ENCODE results near the gene TRRAP.
A peak's percentile ranks its signal among the peaks of the same experiment; 100 is the strongest.

TRRAP gene

DNA sequence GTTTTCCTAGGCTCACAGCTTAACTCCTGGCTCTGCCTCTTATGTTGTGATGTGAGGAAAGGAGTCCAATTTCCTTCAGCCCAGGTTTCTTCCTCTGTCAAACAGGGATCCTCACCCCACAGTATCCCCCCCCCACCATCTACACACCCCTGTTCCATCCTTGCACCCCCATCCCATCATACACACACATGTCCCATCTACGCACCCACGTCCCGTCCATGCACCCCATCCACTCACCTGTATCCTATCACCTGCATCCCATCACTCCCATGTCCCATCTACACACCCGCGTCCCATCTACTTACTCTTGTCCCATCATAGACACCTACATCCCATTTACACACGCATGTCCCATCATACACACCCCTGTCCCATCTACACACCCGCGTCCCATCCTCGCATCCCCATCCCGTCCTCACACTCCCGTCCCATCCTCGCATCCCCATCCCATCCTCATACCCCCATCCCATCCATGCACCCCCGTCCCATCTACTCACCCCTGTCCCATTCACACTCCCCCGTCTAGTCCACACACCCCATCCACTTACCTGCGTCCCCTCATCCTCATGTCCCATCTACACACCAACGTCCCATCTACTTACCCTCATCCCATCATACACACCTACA is 117.3 kb downstream of the TRRAP start:
- TF ChIP-seq, protein P1, sequence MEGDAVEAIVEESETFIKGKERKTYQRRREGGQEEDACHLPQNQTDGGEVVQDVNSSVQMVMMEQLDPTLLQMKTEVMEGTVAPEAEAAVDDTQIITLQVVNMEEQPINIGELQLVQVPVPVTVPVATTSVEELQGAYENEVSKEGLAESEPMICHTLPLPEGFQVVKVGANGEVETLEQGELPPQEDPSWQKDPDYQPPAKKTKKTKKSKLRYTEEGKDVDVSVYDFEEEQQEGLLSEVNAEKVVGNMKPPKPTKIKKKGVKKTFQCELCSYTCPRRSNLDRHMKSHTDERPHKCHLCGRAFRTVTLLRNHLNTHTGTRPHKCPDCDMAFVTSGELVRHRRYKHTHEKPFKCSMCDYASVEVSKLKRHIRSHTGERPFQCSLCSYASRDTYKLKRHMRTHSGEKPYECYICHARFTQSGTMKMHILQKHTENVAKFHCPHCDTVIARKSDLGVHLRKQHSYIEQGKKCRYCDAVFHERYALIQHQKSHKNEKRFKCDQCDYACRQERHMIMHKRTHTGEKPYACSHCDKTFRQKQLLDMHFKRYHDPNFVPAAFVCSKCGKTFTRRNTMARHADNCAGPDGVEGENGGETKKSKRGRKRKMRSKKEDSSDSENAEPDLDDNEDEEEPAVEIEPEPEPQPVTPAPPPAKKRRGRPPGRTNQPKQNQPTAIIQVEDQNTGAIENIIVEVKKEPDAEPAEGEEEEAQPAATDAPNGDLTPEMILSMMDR (conservative IDR thresholded peaks at IDR 0.05; ENCODE audit: low read depth, low read length): no peak
- no peak for DNase-seq (ENCODE audit: low read depth)
- no peak overlapping the region for H3K4me3 ChIP-seq (ENCODE audit: low read depth, low read length)

GRCh38 chr7:98996150-98996552 is 117.8 kb downstream of the TRRAP start:
- TF ChIP-seq, protein P1 (conservative IDR thresholded peaks at IDR 0.05; ENCODE audit: low read depth, low read length): no peak
- DNase-seq (ENCODE audit: low read depth): no peak
- H3K4me3 ChIP-seq (ENCODE audit: low read depth, low read length): no peak overlapping the region

DNA sequence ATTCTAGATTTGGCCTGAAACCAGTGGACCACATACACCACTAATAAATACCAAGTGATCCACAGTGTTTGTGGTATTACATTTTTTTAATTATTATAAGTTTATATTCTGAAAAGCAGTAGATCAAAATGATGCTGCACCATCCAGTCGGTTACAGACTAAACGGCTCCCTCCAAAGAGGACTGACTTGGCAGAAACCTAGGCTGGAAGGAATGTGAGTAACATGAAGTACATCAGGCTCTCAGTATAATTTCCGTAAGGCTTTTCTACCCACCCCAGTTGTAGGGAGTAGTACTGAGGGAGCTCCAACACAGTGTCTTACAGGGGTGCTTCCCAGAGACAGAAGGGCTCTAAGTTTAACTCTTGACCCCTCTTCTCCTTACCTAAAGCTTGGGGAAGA is 119.5 kb downstream of the TRRAP start:
- DNase-seq (ENCODE audit: low read depth): peak; percentile 15
- TF ChIP-seq, protein P1 (conservative IDR thresholded peaks at IDR 0.05; ENCODE audit: low read depth, low read length): no peak
- no peak overlapping the region for H3K4me3 ChIP-seq (ENCODE audit: low read depth, low read length)

DNA sequence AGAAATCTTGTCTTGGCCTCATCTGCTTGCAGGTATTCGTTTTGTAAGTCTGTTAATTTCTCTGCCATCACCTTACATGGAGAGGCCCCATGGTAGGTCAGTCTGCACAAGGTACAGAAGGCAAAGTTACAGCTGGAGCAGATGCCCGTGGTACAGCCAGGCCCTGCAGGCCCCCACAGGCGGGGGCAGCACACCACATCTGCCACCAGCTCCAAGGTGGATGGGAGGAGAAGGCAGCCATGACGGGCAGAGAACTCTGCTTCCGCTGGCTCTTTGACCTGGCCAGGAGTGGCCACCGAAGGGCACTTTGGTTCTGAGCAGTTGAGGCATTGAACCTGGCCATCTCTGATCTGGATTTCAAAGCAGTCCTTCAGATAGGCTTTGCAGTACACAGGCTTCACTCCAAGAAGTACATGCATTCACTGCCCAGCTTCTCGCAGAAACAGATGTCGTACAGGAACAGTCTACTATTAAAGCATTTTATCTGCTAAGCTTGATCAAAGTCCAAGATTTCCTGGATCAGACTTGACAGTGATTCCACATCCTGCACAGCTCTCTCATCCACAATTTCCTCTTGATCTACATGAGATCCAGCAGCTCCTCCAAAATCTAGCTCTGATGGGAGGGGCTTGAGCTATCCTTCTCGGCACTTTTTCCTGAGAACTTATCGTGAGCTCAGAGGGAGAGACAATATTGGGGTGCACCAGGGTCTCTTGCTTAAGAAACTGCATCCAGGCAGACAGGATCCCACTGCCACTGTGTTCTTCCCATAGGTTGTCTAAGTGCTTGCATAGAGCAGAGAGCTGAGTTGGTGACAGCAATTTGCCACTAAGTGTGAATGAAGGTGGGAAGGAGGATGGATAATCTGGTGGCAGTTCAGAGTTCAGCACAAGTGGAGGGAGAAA is 120.7 kb downstream of the TRRAP start:
- H3K4me3 ChIP-seq (ENCODE audit: low read depth, low read length): no peak overlapping the region
- TF ChIP-seq, protein P1 (conservative IDR thresholded peaks at IDR 0.05; ENCODE audit: low read depth, low read length): no peak
- DNase-seq (ENCODE audit: low read depth): no peak

GRCh38 chr7:99000196-99000903 is 122.0 kb downstream of the TRRAP start:
- no peak for DNase-seq (ENCODE audit: low read depth)

DNA sequence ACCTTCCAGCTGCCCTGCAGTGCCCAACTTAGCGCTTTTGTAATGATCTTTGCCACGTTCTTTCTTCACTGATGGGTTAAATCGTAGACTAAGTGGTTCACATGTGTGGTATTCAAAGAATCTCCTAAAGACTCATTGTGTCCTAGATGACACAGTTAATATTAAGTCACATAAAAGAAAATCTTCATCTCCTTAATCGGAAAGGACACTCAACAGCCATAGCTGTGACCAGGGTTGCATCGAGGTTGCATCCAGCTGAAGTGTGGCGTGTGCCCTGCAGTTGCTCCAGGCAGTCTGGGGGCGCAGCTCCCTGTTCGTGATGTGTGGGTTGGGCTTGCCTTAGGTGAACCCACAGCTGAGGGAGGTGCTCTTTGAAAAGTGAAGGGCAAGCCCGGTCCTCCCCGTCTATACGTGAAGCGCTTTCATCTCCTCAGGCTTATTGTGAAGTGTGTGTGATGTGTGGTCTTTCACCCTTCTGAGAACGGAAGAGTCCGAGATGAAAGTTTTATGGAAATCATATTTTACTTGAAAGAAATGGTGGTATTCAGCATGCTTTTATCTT is 122.7 kb downstream of the TRRAP start:
- DNase-seq (ENCODE audit: low read depth): peak; percentile 13
- TF ChIP-seq, protein P1 (conservative IDR thresholded peaks at IDR 0.05; ENCODE audit: low read depth, low read length): no peak
- H3K4me3 ChIP-seq (ENCODE audit: low read depth, low read length): no peak overlapping the region

More at GRCh38 chr7:99000196-99000903, 122.0 kb downstream of the TRRAP start:
- TF ChIP-seq, protein P1 (conservative IDR thresholded peaks at IDR 0.05; ENCODE audit: low read depth, low read length): no peak
- H3K4me3 ChIP-seq (ENCODE audit: low read depth, low read length): no peak overlapping the region

Measured in choroid plexus epithelial cell (primary cell).